Upper lobe of right lung (tissue), 1 donor: Measurements from ENCODE around the gene TSPAN5. TPM values are rescaled to one million over a fixed set of nuclear protein-coding genes. Genes with fewer than 3 reads are reported as not detected.

ENCODE experiments used
- ATAC-seq: fragments of 200-7000 bp; cut with Tn5 transposase; one replicate; pipeline ENCODE4 v1.9.1; 2020; ENCODE audit warnings: mild to moderate bottlenecking, moderate library complexity
- DNase-seq: peaks from one replicate; pipeline ENCODE4 v3.0.0-alpha.2; 2020
- H3K27ac ChIP-seq: fragments of 200-600 bp; one replicate; pipeline ENCODE4 v1.8.0; 2022
- H3K27me3 ChIP-seq: fragments of 200-600 bp; one replicate; pipeline ENCODE4 v1.8.0; 2022; ENCODE audit warnings: mild to moderate bottlenecking
- H3K36me3 ChIP-seq: fragments of 200-600 bp; one replicate; pipeline ENCODE4 v1.8.0; 2022
- H3K4me1 ChIP-seq: fragments of 200-600 bp; one replicate; pipeline ENCODE4 v1.8.0; 2022
- H3K4me3 ChIP-seq: fragments of 200-600 bp; one replicate; pipeline ENCODE4 v1.8.0; 2022; ENCODE audit warnings: mild to moderate bottlenecking
- H3K9me3 ChIP-seq: fragments of 200-600 bp; one replicate; pipeline ENCODE4 v1.8.0; 2022
- intact Hi-C: fragments of 100-400 bp; cut with DNase I; formaldehyde crosslinking; loops from one replicate; pipeline ENCODE4 v1.11.0; 2022
- total RNA-seq: library from RNA; stranded (reverse); fragmentation: NEBNext Ultra II Directional; extraction: Animal tissue kit (Norgen Biotek cat#: 25700); gene quantifications from one replicate; pipeline ENCODE4 v1.2.1, GENCODE V29; 2021
- TF ChIP-seq, protein P1 (sequence below): fragments of 200-600 bp; IDR thresholded peaks from one replicate; pipeline ENCODE4 v1.8.0; 2022; ENCODE audit warnings: antibody characterized with exemption
- donor health status: DM: no; HTN: yes; CAD: no; lungs with severe emphysema.

Gene TSPAN5
- total RNA-seq, 1 donor from 2014 or later = 6.9 TPM

DNA sequence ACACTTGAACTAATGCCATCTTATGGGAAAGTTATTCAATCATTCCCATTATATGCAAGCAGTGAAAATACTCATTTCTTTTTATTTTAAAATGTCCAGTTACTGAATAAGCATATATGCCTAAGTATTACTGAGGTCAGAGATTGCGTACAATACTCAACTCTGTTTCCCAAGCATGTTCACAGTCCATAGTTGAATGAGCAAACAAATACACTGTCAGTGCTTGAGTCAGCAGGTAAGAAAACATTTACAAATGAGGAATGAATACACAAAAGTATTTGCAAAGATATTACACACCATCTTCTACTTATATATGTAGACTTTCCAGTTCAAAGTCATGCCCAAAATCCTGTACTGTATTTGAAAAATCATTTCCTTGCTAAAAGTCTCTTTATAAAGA, 74.1 kb downstream of the TSPAN5 start:
- no peak overlapping the region for H3K27ac ChIP-seq
- no peaks in the 10 kb centered on the region for H3K27me3 ChIP-seq
- no peak for DNase-seq
- TF ChIP-seq, protein P1, sequence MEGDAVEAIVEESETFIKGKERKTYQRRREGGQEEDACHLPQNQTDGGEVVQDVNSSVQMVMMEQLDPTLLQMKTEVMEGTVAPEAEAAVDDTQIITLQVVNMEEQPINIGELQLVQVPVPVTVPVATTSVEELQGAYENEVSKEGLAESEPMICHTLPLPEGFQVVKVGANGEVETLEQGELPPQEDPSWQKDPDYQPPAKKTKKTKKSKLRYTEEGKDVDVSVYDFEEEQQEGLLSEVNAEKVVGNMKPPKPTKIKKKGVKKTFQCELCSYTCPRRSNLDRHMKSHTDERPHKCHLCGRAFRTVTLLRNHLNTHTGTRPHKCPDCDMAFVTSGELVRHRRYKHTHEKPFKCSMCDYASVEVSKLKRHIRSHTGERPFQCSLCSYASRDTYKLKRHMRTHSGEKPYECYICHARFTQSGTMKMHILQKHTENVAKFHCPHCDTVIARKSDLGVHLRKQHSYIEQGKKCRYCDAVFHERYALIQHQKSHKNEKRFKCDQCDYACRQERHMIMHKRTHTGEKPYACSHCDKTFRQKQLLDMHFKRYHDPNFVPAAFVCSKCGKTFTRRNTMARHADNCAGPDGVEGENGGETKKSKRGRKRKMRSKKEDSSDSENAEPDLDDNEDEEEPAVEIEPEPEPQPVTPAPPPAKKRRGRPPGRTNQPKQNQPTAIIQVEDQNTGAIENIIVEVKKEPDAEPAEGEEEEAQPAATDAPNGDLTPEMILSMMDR = no peak
- intact Hi-C loops = no loop called here
- H3K36me3 ChIP-seq = no peaks in the 10 kb centered on the region
- ATAC-seq = no peak
- H3K9me3 ChIP-seq = no peaks in the 10 kb centered on the region
- H3K4me3 ChIP-seq = no peak overlapping the region
- peaks cover 11% of the 10 kb centered on the region for H3K4me1 ChIP-seq

DNA sequence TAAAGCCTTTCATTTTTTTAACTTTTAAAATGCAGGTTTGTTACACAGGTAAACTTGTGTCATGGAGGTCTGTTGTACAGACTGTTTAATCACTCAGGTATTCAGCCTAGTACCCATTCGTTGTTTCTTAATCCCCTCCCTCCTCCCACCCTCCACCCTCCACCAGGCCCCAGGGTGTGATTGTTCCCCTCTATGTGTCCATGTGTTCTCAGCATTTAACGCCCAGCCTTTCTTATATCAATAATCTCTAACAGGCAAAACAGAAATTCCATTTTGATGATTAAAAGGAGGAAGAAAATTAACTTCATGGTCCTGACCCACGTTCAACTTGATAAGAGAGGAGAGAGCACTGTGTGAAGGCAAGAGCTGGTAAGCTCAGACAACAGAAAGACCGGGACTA, 75.1 kb downstream of the TSPAN5 start:
- Histone ChIP-seq H3K4me3 (no peak overlapping the region), H3K36me3 (no peaks in the 10 kb centered on the region), H3K4me1 (peaks cover 11% of the 10 kb centered on the region), H3K27ac (no peak overlapping the region), H3K9me3 (no peaks in the 10 kb centered on the region), H3K27me3 (no peaks in the 10 kb centered on the region)
- DNase-seq = no peak
- intact Hi-C loops = no loop called here
- TF ChIP-seq, protein P1 = no peak
- no peak for ATAC-seq

DNA sequence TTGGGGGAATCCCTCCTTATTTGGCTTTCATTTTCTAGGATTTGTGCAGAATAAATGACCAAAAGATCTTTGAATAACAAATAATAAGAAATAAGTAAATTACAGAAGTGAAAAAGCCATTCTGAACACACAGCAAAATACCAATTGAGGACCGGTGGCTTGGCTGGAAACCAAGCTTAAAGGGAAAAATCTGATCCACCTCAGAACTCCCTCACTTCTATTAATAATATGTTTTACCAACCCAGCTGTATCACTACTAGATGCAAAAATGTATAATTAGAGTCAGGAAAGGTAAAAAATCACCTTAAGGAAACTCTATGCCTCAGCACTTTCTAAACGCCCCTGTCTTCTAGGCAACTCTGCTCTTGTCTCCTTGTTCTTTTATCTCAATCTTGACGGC, 77.3 kb downstream of the TSPAN5 start:
- Histone ChIP-seq H3K4me3 (no peak overlapping the region), H3K36me3 (no peaks in the 10 kb centered on the region), H3K27me3 (no peaks in the 10 kb centered on the region), H3K9me3 (no peaks in the 10 kb centered on the region), H3K27ac (no peak overlapping the region), H3K4me1 (peaks cover 11% of the 10 kb centered on the region)
- intact Hi-C loops = no loop called here
- TF ChIP-seq, protein P1 = no peak
- DNase-seq = no peak
- no peak for ATAC-seq

DNA sequence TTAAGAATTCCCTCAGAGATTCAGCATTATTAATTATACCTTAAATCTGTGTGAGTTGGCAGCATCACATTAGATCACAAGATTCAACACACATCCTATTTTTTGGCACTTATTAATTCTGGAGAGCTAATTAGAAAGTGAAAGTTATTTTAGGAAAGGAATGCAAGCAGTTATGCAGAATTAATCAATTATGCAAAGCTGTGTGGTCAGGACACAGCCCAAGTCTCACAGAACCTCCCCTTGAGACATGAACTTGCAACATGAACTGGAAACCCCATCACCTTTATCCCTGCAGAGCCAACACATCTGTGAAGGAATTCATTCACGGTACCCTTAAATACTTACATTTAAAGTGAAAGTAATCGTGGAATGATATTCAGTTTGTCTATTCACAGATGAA, 80.5 kb downstream of the TSPAN5 start:
- no peaks in the 10 kb centered on the region for H3K36me3 ChIP-seq
- TF ChIP-seq, protein P1 = no peak
- H3K27ac ChIP-seq = no peak overlapping the region
- intact Hi-C loops = no loop called here
- ATAC-seq (no peak), DNase-seq (no peak)
- H3K4me1 ChIP-seq = peaks cover 11% of the 10 kb centered on the region
- H3K4me3 ChIP-seq = no peak overlapping the region
- no peaks in the 10 kb centered on the region for H3K27me3 ChIP-seq
- no peaks in the 10 kb centered on the region for H3K9me3 ChIP-seq

DNA sequence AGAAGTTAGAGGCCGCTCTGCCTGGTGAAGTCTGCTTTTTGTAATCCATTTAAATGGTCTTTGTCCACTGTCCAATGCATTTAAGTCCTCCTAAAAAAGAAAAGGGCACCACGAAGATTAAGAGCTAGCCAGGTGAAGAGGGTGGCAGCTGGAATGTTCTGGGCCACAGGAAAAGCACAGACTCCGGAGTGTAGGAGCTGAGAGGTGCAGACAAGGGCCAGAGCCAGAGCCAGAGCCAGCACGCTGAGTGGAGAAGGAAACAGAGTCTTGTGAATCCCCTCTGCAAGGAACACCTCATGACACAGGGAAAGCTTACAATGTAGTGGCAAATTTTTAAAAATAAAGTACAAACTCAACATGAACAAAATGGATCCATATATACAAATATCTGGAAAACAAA, 83.6 kb downstream of the TSPAN5 start:
- DNase-seq = no peak
- TF ChIP-seq, protein P1 = no peak
- no peaks in the 10 kb centered on the region for H3K9me3 ChIP-seq
- H3K27ac ChIP-seq = no peak overlapping the region
- no peak overlapping the region for H3K4me3 ChIP-seq
- H3K4me1 ChIP-seq = no peaks in the 10 kb centered on the region
- no peaks in the 10 kb centered on the region for H3K27me3 ChIP-seq
- no peaks in the 10 kb centered on the region for H3K36me3 ChIP-seq
- intact Hi-C loops = no loop called here
- peak; percentile 47 for ATAC-seq

DNA sequence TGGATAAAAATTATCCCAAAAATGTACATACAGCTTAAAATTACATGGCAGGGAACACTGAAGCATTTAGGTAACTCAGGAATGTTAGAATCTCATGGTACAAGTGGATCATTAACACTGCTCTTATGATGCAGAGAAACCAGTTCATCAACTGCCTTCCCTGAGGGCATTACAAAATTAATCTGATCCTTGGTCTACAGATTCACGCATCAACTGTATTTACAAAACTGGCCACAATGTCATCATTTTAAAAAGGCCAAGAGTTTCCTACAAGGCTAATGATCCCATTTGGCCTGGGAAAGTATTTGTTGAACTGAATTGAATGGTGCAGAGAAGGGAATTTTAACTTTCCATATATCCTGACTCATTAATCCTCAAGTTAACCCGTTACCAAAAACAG, 84.6 kb downstream of the TSPAN5 start:
- TF ChIP-seq, protein P1 = no peak
- Histone ChIP-seq H3K27ac (no peak overlapping the region), H3K4me3 (no peak overlapping the region), H3K9me3 (no peaks in the 10 kb centered on the region), H3K4me1 (no peaks in the 10 kb centered on the region), H3K36me3 (no peaks in the 10 kb centered on the region), H3K27me3 (no peaks in the 10 kb centered on the region)
- intact Hi-C loops = no loop called here
- DNase-seq (no peak), ATAC-seq (peak; percentile 49)
